SK-N-SH (cell line): ENCODE results near the gene PROM1.

Source experiments
- CTCF ChIP-seq: fragments of 200-600 bp; sonication (generic); IDR thresholded peaks from 2 replicates; pipeline ENCODE4 v1.6.1; 2017; ENCODE audit warnings: antibody characterized with exemption, mild to moderate bottlenecking, moderate library complexity
- EZH2phosphoT487 ChIP-seq: fragments of 200-600 bp; sonication (generic); IDR thresholded peaks from 2 replicates; pipeline ENCODE4 v1.6.1; 2017; ENCODE audit warnings: low read depth, mixed run types, mild to moderate bottlenecking, antibody characterized with exemption, moderate library complexity, borderline replicate concordance
- FOSL2 ChIP-seq: IDR thresholded peaks from 2 replicates; pipeline ENCODE4 v1.4.0; 2012; ENCODE audit warnings: low read depth, mild to moderate bottlenecking, moderate library complexity, borderline replicate concordance
- FOXJ3 ChIP-seq: sonication (generic); formaldehyde crosslinking; IDR thresholded peaks from 2 replicates; pipeline ENCODE4 v1.5.1; 2020; ENCODE audit warnings: mild to moderate bottlenecking, missing genetic modification reagents
- GABPA ChIP-seq: IDR thresholded peaks from 2 replicates; pipeline ENCODE4 v1.4.0; 2012; ENCODE audit warnings: low read depth, mild to moderate bottlenecking
- GATA2 ChIP-seq: sonication (generic); formaldehyde crosslinking; IDR thresholded peaks from 2 replicates; pipeline ENCODE4 v1.5.0; 2020; ENCODE audit warnings: mild to moderate bottlenecking, missing genetic modification reagents
- IRF3 ChIP-seq: fragments of 150-350 bp; IDR thresholded peaks from 2 replicates; pipeline ENCODE4 v1.6.1; 2016; ENCODE audit warnings: mild to moderate bottlenecking, low read depth, low read length
- JUND ChIP-seq: IDR thresholded peaks from 2 replicates; pipeline ENCODE4 v1.4.0; 2012
- POLR2AphosphoS5 ChIP-seq: IDR thresholded peaks from 2 replicates; pipeline ENCODE4 v1.6.1; 2012; ENCODE audit warnings: low read depth, low read length
- RFX5 ChIP-seq: IDR thresholded peaks from 2 replicates; pipeline ENCODE4 v1.6.1; 2012; ENCODE audit warnings: mild to moderate bottlenecking, improper control_type of control experiment, low read length
- RXRA ChIP-seq: IDR thresholded peaks from 2 replicates; pipeline ENCODE4 v1.4.0; 2012; ENCODE audit warnings: low read depth, mild to moderate bottlenecking, borderline replicate concordance
- TAF1 ChIP-seq: IDR thresholded peaks from 2 replicates; pipeline ENCODE4 v1.6.1; 2012; ENCODE audit warnings: low read depth, mild to moderate bottlenecking, low read length, moderate library complexity, borderline replicate concordance
- USF1 ChIP-seq: IDR thresholded peaks from 2 replicates; pipeline ENCODE4 v1.4.0; 2012; ENCODE audit warnings: low read depth, borderline replicate concordance

- TF ChIP-seq CTCF (no peak), GABPA (no peak), USF1 (no peak), POLR2AphosphoS5 (no peak), FOSL2 (no peak), RFX5 (no peak), RXRA (no peak), TAF1 (no peak), JUND (no peak), IRF3 (no peak), GATA2 (CRISPR knock-in tag) (no peak), EZH2phosphoT487 (no peak), FOXJ3 (CRISPR knock-in tag) (no peak)
These were observed 4.8 kb upstream of the PROM1 start for GRCh38 chr4:16088601-16089000.
